Measurements from ENCODE around the gene SUSD2. TPM values are rescaled to one million over a fixed set of nuclear protein-coding genes. Genes with fewer than 3 reads are reported as not detected.

Gene SUSD2
- total and polyA plus RNA-seq, 2 of the 8 experiments (the other 6 are each of a cell fraction or from before 2014, with no cell fraction given) = 2.0 to 4.8 TPM

DNA sequence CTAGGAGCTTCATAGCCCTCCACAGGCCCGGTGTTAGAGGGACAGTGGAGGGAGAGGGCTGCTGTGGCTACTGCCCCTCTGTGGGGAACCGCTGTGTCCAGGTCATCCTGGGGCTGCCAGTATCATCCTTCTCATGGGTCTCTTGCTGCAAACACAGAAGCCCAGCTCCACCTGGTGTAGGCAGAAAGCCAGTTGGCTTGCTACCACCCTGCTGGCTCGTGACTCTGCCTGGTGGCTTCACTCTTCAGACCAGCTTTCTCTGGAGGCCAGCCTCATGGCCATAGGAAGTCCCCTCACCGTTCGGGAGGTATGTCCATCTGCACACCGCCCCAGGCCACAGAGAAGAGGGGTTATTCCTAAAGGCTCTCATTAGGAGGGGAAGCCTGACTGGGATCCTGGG, 19.4 kb upstream of the SUSD2 start:
- ChIA-PET POLR2A (ENCODE audit: partially characterized antibody) (no interaction called here), CTCF (ENCODE audit: partially characterized antibody) (interaction anchor here (1.2 to 10.9 kb wide), 4 partner anchors 10 to 66 kb away, joined by 4 to 301 read pairs (median 4); partner anchors contain the start of gene SUSD2)
- Histone ChIP-seq H4K91ac (replicated peaks; ENCODE audit: insufficient read length, low read length) (no peak overlapping the region), H3K27me3 (replicated peaks in 1 of 4; ENCODE audit: control insufficient read depth in 3 of 4, extremely low read depth in 1 of 4, insufficient read depth in 3 of 4, low read length in 3 of 4) (no peaks in the 10 kb centered on the region), H3K14ac (ENCODE audit: insufficient read length) (no peak overlapping the region), H3K23me2 (ENCODE audit: low read depth, low read length) (no peaks in the 10 kb centered on the region), H3K79me1 (ENCODE audit: low read depth, low read length) (no peaks in the 10 kb centered on the region), H4K5ac (ENCODE audit: insufficient read length, low read depth, low read length) (no peak overlapping the region), H3K23ac (ENCODE audit: insufficient read length) (no peak overlapping the region), H3K4ac (replicated peaks; ENCODE audit: insufficient read length, low read depth, low read length) (no peak overlapping the region), H3K4me2 (ENCODE audit: insufficient read depth in 1 of 2, low read depth in 2 of 2, low read length in 2 of 2) (no peak overlapping the region), H2BK120ac (replicated peaks; ENCODE audit: low read depth, low read length) (no peak overlapping the region), H2BK20ac (ENCODE audit: low read length) (no peak overlapping the region), H3K9ac (replicated peaks in 1 of 4; ENCODE audit: extremely low read depth in 1 of 4, low read depth in 3 of 4, low read length in 3 of 4) (no peak overlapping the region), H3K9me3 (ENCODE audit: insufficient read depth in 2 of 2, low read depth in 1 of 2, low read length in 1 of 2) (no peaks in the 10 kb centered on the region), H2BK5ac (ENCODE audit: low read depth, low read length) (no peak overlapping the region), H3K18ac (ENCODE audit: extremely low read depth, low read length) (no peak overlapping the region), H2BK12ac (ENCODE audit: low read depth, low read length) (no peak overlapping the region), H2BK15ac (ENCODE audit: low read length) (no peak overlapping the region), H4K8ac (ENCODE audit: extremely low read depth, insufficient read depth, low read length) (no peak overlapping the region), H3K79me2 (ENCODE audit: control insufficient read depth in 1 of 2, insufficient read depth in 2 of 2, low read length in 2 of 2) (no peaks in the 10 kb centered on the region), H2AFZ (ENCODE audit: low read length) (no peak overlapping the region), H3K4me1 (replicated peaks in 1 of 4; ENCODE audit: control insufficient read depth in 3 of 4, insufficient read depth in 4 of 4, low read length in 3 of 4) (peaks cover 0 to 13% (median 7%) of the 10 kb centered on the region in 4 experiments; a peak in 6 of 7 replicates), H2AK5ac (ENCODE audit: low read depth, low read length) (no peak overlapping the region), H3K27ac (ENCODE audit: low read depth, low read length) (no peak overlapping the region), H4K20me1 (replicated peaks in 1 of 2; ENCODE audit: control insufficient read depth in 1 of 2, insufficient read depth in 2 of 2, low read length in 2 of 2) (peaks cover 0 to 7% of the 10 kb centered on the region in 2 experiments), H3K36me3 (ENCODE audit: control insufficient read depth in 2 of 4, insufficient read depth in 4 of 4, low read length in 3 of 4) (peaks cover 0 to 2% (median 2%) of the 10 kb centered on the region in 4 experiments; a peak in 1 of 8 replicates), H3K4me3 (ENCODE audit: extremely low read depth in 1 of 4, insufficient read depth in 2 of 4, low read depth in 3 of 4, low read length in 4 of 4) (no peak overlapping the region), H3K56ac (replicated peaks; ENCODE audit: insufficient read length, low read depth, low read length) (no peak overlapping the region)
- FAIRE-seq = no peak
- TF ChIP-seq FOSL1 (IDR thresholded peaks at IDR 0.05; ENCODE audit: insufficient read depth, low read depth, low read length) (no peak), TAF1 (IDR thresholded peaks at IDR 0.05; ENCODE audit: low read depth, low read length) (no peak), MAFK (IDR thresholded peaks at IDR 0.05; ENCODE audit: low read depth, low read length) (no peak), EGR1 (IDR thresholded peaks at IDR 0.05; ENCODE audit: borderline replicate concordance, low read depth, low read length) (no peak), SIX5 (IDR thresholded peaks at IDR 0.05; ENCODE audit: low read depth, low read length) (no peak), CREB1 (IDR thresholded peaks at IDR 0.05) (no peak), RNF2 (IDR thresholded peaks at IDR 0.05; ENCODE audit: borderline replicate concordance, low read depth, low read length, missing control alignments, poor library complexity, severe bottlenecking) (no peak), NANOG (IDR thresholded peaks at IDR 0.05; ENCODE audit: insufficient read depth, low read depth, low read length, poor library complexity, severe bottlenecking) (no peak), YY1 (IDR thresholded peaks at IDR 0.05; ENCODE audit: low read depth, low read length) (no peak), BCL11A (IDR thresholded peaks at IDR 0.05; ENCODE audit: low read depth in 2 of 2, low read length in 2 of 2) (no peak), KDM5A (IDR thresholded peaks at IDR 0.05; ENCODE audit: low read length) (no peak)
- TF ChIP-seq, protein P1, sequence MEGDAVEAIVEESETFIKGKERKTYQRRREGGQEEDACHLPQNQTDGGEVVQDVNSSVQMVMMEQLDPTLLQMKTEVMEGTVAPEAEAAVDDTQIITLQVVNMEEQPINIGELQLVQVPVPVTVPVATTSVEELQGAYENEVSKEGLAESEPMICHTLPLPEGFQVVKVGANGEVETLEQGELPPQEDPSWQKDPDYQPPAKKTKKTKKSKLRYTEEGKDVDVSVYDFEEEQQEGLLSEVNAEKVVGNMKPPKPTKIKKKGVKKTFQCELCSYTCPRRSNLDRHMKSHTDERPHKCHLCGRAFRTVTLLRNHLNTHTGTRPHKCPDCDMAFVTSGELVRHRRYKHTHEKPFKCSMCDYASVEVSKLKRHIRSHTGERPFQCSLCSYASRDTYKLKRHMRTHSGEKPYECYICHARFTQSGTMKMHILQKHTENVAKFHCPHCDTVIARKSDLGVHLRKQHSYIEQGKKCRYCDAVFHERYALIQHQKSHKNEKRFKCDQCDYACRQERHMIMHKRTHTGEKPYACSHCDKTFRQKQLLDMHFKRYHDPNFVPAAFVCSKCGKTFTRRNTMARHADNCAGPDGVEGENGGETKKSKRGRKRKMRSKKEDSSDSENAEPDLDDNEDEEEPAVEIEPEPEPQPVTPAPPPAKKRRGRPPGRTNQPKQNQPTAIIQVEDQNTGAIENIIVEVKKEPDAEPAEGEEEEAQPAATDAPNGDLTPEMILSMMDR (IDR thresholded peaks at IDR 0.05; ENCODE audit: control extremely low read depth in 1 of 3, insufficient read depth in 1 of 3, low read depth in 1 of 3, low read length in 3 of 3) = no peak
- 95% methylated on average over 6 of the region's 6 CpGs; no CpG with 5 or more reads in 1 of the 2 experiments for WGBS, 2 experiments (ENCODE audit: extremely low coverage in 1 of 2, insufficient coverage in 1 of 2, insufficient read length in 1 of 2, insufficient replicate concordance in 2 of 2, low coverage in 1 of 2, low lambda C conversion rate in 2 of 2, missing lambda C conversion rate in 1 of 2)
- DNase-seq (ENCODE audit: low read depth in 1 of 2, low spot score in 2 of 2) = no peak
